GM21526 (cell line): ENCODE data around the gene FAM83C.

Experiments used
- ATAC-seq: cut with Tn5 transposase; IDR thresholded peaks from one replicate; pipeline ENCODE4 v1.9.1; 2021; ENCODE audit warnings: moderate library complexity; ENCODE audit not compliant: unreplicated experiment, low FRiP score

Gene FAM83C

GRCh38 chr20:35291654-35292503 is at the start of gene FAM83C:
FAM83C (minus strand) TSS chr20:35292425; CDS start chr20:35292304, 121 bp downstream.
- no peak for ATAC-seq

GRCh38 chr20:35341366-35342028 is 49.3 kb upstream of the FAM83C start:
- no peak for ATAC-seq

GRCh38 chr20:35340436-35340835 is 48.2 kb upstream of the FAM83C start:
- ATAC-seq = no peak

GRCh38 chr20:35339636-35340035 is 47.4 kb upstream of the FAM83C start:
- no peak for ATAC-seq

GRCh38 chr20:35339007-35339406 is 46.8 kb upstream of the FAM83C start:
- no peak for ATAC-seq

GRCh38 chr20:35334311-35335101 is 42.3 kb upstream of the FAM83C start:
- ATAC-seq = no peak

- ATAC-seq = no peak
These were observed 41.4 kb upstream of the FAM83C start for GRCh38 chr20:35333606-35334005.

GRCh38 chr20:35332540-35333200 is 40.4 kb upstream of the FAM83C start:
- ATAC-seq = no peak

GRCh38 chr20:35329435-35330139 is 37.4 kb upstream of the FAM83C start:
- ATAC-seq = no peak

GRCh38 chr20:35328689-35329088 is 36.5 kb upstream of the FAM83C start:
- ATAC-seq = no peak

- no peak for ATAC-seq
These were observed 36.0 kb upstream of the FAM83C start for GRCh38 chr20:35328095-35328685.

- no peak for ATAC-seq
These were observed 35.1 kb upstream of the FAM83C start for GRCh38 chr20:35327074-35327976.

GRCh38 chr20:35326740-35327073 is 34.5 kb upstream of the FAM83C start:
- ATAC-seq = no peak

- ATAC-seq = no peak
These were observed 34.0 kb upstream of the FAM83C start for GRCh38 chr20:35326021-35326739.

GRCh38 chr20:35325401-35325800 is 33.2 kb upstream of the FAM83C start:
- no peak for ATAC-seq

- no peak for ATAC-seq
These were observed 28.3 kb upstream of the FAM83C start for GRCh38 chr20:35320396-35321126.

- no peak for ATAC-seq
These were observed 27.6 kb upstream of the FAM83C start for GRCh38 chr20:35319871-35320197.
